ENCODE measurements around the gene PGAP6. TPM values are rescaled to one million over a fixed set of nuclear protein-coding genes. Genes with fewer than 3 reads are reported as not detected.
"Not testable (repeated sequence)": the region's sequence is repeated elsewhere in the genome, so short reads cannot be mapped to it uniquely, and the experiment has no call there.

The PGAP6 gene
- polyA plus RNA-seq, 3 donors, result 33.2 to 53.3 (median 47.0) TPM

DNA sequence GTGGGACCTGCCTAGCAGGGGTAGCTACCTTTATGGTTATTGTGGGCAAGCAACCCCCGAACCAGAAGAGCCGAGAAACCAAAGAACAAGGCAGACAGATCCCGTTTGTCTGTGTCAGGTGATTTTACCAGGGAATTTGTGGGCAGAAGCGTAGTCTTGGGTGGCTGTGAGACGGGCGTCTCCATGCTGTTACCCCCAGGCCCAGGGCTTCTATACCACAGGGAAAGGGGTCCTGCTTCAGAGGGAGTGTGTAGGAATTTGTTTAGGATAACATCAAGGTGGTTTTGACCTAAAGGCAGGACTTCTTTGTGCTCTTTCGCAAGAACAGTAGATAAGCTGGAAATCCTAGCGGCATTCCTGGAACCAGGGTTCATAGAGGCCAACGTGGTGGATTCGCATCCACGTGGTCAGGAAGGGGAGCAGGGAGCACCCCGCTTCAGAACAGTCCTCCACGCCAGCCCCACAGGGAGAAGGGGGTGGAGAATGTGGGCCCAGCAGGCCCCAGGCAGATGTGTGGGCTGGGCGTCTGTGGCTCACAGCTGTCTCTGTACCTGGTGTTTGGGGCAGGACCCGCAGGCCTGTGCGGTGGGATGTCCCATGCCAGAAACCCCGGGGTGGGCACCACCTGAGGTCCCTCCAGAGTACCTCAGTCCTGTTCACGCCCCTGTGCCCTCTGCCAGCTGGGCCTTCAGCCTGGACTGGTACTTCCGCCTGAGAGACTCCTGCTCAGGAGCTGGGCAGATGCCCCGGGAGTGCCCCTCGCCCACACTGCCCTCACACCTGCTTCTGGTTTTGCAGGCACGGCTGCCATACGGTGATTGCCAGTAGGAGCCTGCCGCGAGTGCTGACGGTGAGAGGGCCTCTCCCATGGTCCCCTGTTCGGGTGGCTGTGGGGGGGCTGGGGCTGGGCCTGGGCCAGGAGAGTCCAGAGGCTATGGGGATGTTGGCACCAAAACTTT, 24.0 kb upstream of the PGAP6 start:
- 82 to 88% (median 85%) methylated on average over 27 of the region's 27 CpGs for WGBS, 3 donors
- H3K27ac ChIP-seq (ENCODE audit: low read depth, low read length), result no peak overlapping the region

DNA sequence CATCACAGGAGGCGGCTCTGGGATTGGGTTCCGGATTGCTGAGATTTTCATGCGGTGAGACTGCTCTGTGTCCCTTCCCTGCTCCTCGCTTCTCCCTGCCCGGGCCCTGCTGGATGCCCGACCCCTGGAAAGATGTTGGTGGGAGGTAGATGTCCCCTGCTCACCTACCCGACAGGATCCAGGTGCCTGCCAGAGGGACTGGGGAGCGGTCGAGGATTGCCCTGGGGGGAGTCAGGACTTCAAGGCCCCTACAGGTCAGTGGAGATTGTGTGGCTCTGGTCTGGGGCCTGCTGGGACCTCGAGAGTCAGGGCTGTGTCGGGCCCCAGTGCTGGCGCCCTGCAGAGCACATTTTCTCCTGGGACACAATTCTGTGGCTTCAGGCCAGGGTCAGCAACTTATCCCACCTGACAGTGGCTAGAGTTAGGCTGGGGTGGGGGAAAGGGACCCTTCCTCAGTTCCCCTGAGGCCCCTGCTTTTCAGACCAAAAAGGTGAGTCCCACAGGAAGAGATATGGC, 23.3 kb upstream of the PGAP6 start:
- WGBS, 3 donors, result 91 to 93% (median 91%) methylated on average over 12 of the region's 12 CpGs
- H3K27ac ChIP-seq (ENCODE audit: low read depth, low read length), result no peak overlapping the region

DNA sequence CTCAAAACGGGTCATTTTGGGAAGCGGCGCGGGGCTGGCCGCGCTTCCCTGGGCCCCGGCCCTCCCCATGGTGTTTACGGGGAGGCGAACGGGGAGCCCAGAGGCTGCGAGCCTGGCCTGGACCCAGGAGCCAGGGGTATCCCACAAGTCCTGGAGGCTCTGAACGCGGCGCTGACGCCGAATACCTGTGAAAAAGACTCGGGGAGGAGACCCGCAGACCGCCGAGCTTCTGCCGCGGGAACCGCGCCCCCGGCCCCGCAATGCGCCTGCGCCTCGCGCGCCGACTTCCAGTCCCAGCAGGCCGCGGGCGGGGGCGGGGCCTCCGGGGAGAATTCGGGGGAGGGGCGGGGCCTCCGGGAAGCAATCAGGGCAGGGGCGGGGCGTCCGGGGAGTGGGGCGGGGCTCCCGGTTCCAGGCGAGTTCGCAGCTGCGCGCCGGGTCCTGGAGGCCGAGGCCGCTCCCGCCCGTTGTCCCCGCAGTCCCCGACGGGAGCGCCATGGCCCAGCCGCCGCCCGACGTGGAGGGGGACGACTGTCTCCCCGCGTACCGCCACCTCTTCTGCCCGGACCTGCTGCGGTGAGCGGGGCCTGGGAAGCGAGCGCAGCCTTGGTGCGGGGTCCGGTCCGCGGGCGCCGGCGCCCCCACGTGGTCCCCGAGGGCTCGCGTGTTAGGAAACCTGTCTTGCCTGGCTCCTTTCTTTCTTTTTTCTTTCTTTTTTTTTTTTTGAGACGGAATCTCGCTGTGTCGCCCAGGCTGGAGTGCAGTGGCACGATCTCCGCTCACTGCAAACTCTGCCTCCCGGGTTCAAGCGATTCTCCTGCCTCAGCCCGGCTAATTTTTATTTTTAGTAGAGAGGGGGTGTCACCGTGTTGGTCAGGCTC, 19.9 kb upstream of the PGAP6 start, which contains the start of gene DECR2:
Gene DECR2, plus strand, starts transcription at position 418 of the 881 bp plus-strand sequence. Its CDS starts 79 bp downstream, at position 497.
- 0 to 1% (median 1%) methylated on average over 61 to 91 of the region's 91 CpGs for WGBS, 3 donors
- no peak within 1 kb of the TSS for H3K27ac ChIP-seq (ENCODE audit: low read depth, low read length)

DNA sequence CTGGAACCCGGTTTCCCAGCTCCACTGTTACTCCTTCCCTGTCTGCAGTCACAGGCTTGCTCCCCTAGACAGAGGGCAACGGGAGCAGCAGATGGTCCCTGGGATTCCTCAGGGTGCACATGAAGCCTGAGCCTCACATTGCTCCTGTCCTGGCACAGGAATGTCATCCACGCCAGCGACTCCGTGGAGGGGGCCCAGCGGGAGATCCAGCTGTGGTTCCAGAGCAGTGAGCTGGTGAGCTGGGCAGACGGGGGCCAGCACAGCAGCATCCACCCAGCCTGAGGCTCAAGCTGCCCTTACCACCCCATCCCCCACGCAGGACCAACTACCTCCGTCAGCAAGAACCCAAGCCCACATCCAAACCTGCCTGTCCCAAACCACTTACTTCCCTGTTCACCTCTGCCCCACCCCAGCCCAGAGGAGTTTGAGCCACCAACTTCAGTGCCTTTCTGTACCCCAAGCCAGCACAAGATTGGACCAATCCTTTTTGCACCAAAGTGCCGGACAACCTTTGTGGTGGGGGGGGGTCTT, 18.3 kb upstream of the PGAP6 start:
- no peak overlapping the region for H3K27ac ChIP-seq (ENCODE audit: low read depth, low read length)
- 64 to 80% (median 78%) methylated on average over 10 of the region's 10 CpGs for WGBS, 3 donors

DNA sequence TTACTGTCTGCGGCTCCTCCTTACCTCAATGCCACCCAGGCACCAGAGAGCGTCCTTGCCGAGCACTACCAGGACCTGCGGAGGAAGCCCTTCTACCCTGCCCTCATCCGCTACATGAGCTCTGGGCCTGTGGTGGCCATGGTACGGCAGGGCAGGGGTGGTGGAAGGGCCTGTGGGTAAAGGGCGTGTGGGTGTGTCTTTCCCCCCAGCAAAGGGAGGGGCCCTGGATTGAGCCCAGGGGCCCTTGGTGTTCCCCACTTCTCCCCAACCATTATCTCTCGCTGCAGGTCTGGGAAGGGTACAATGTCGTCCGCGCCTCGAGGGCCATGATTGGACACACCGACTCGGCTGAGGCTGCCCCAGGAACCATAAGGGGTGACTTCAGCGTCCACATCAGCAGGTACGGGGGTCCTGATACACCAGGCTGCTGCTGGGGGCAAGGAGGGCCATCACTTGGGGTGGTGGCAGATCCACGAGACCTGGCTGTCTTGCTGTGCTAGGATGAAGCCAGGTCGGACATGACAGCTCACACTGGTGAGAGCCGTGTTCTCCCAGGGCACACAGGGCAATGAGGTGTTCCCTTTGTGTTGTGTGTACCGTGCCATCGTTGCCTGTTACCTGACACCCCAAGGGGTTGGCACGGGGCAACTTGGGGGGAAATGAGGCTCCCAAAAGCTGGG, 17.7 kb upstream of the PGAP6 start:
- 82 to 84% (median 84%) methylated on average over 21 to 22 of the region's 22 CpGs for WGBS, 3 donors
- H3K27ac ChIP-seq (ENCODE audit: low read depth, low read length), result no peak overlapping the region

DNA sequence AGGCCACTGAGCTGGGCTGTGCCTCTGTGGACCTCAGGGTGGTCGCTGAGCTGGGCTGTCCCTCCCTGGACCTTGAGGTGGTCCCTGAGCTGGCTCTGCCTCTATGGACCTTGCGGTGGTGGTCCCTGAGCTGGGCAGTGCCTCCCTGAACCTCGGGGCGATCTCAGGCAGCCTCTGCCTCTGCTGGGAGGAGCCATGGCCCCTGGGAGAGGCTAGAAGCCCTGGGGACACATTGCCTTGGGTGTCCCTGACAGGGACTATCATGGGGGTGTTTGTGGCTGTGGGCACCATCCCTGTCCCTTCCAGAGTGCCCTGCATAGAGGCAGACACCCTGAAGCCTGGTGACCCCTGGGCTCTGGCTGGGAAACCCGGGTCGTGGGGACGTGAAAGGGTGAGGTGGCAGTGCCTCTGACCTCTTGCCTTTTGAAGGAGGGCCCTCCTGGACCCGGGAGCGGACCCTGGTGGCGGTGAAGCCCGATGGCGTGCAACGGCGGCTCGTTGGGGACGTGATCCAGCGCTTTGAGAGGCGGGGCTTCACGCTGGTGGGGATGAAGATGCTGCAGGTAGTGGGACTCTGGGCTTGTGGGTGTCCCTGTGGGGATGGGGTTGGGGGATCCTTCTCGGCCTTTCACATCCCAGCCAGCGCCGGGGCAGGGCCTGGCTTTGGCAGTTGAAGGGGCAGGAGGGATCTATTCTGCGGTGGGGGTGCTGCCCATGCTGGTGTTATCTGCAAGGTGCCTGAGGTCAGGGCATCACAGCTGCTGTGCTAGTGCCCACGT, 17.0 kb upstream of the PGAP6 start:
- no peak overlapping the region for H3K27ac ChIP-seq (ENCODE audit: low read depth, low read length)
- WGBS, 3 donors, result 81 to 84% (median 83%) methylated on average over 24 of the region's 24 CpGs

DNA sequence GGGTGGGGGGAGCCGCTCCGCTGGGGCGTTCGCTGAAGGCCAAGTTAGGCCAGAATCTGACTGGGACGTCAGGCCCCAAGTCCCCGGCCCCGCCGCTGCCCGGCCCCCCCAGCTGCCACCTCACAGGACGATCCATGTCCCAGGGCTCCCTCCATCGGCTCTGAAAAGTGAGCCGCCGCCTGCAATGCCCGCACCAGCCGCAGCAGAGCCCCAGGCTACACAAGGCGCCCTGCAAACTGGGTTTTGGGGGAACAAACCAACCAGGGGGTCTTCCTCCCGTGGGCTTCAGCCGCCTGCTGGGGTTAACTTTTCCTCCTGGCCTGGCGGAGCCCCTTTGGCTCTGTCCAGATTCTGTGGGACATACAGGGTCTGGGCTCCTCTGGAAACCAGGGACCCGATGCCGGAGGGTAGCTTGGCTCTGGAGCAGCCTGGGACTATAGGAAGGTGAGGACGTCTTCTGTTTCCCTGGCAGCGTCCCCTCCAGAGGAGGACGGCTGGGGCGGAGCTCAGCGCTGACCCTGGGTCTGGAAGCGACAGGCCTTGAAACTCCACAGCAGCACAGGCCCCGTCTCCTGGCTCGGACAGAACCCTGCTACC, 16.1 kb upstream of the PGAP6 start:
- WGBS, 3 donors, result 15 to 35% (median 32%) methylated on average over 24 to 29 of the region's 29 CpGs
- no peak overlapping the region for H3K27ac ChIP-seq (ENCODE audit: low read depth, low read length)

DNA sequence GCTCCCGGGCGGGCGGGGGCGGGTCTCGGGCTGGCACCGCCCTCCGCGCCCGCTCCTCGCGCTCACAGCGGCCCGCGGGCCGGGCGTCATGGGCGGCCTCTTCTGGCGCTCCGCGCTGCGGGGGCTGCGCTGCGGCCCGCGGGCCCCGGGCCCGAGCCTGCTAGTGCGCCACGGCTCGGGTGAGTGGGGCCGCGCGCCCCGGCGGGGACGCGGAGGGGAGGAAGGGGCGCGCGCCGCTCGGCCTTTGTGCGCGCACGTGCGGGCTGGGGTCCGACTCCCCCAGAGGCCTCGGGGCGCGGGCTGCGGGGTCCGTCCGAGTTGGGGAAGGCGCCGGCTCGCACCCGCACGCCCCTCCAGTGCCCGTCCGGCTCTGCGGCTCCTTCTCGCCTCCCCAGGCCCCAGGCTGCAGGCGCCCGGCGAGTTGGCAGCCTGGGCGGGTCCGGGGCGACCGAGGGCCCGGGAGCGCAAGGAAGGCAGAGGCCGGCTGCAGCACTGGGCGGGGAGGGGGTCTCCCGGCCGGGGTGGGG, 15.4 kb upstream of the PGAP6 start, which contains the start of gene NME4:
Gene NME4, plus strand, starts transcription at position 65 of the 527 bp plus-strand sequence. Its CDS starts 24 bp downstream, at position 89.
- 0 to 1% (median 0%) methylated on average over 26 to 75 of the region's 75 CpGs for WGBS, 3 donors
- H3K27ac ChIP-seq (ENCODE audit: low read depth, low read length), result no peak within 1 kb of the TSS

DNA sequence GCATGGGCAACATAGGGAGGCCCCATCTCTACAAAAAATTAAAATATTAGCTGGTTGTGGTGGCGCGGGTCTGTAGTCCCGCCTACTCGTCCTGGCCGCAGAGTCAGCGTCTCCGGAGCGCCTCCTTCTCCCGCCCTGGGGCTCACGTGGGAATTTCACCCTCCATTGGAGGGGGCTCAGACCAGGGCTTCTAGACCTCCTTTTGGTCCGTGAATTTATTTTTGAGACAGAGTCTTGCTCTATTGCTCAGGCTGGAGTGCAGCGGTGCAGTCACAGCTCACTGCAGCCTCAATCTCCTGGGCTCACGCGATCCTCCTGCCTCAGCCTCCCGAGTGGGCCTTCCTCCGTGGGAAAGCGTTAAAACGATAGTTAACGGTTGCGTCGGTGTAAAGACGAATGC, 14.8 kb upstream of the PGAP6 start:
- no peak overlapping the region for H3K27ac ChIP-seq (ENCODE audit: low read depth, low read length)
- WGBS, 3 donors, result 1 to 21% (median 2%) methylated on average over 22 of the region's 22 CpGs

DNA sequence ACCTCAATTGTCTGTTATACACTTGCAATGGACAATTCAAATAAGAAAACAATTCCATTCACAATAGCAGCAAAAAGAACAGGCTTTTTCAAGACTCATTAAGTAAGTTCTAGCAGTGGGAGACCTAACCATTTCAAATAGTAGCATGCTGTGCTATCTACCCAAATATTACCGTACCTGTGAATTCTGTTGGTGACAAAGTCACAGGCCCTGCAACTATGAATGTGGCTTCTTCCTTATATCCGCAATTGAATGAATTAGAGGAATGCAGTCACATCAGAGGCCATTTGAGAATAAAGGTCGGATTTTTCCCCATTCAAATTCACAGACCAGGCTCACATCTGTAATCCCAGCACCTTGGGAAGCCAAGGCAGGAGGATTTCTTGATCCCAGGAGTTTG, 14.4 kb upstream of the PGAP6 start:
- whole genome bisulfite sequencing, 3 donors, result 21 to 45% (median 31%) methylated on average over 3 of the region's 3 CpGs
- no peak overlapping the region for H3K27ac ChIP-seq (ENCODE audit: low read depth, low read length)

DNA sequence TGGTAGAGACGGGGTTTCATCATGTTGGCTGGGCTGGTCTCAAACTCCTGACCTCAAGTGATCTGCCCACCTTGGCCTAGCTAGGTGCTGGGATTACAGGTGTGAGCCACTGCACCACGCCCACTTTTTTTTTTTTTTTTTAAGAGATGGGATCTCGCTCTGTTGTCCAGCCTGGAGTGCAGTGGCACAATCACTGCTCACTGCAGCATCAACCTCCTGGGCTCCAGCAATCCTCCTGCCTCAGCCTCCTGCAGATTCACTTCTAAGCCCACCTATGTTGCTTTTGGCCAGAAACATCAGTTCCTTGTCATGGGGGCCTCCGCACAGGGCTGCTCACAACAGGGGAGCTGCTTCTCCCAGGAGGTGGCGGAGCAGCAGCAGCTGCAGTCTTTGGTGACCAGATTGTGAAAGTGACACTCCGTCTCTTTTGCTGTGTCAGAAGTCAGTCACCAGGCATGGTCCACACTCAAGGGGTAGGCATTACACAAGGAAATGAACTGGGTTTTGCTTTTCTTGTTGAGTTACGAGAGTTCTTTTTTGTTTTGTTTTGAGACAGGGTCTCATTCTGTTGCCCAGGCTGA, 10.8 kb upstream of the PGAP6 start:
- 74 to 84% (median 75%) methylated on average over 6 to 7 of the region's 7 CpGs for WGBS, 3 donors
- H3K27ac ChIP-seq (ENCODE audit: low read depth, low read length), result no peak overlapping the region

DNA sequence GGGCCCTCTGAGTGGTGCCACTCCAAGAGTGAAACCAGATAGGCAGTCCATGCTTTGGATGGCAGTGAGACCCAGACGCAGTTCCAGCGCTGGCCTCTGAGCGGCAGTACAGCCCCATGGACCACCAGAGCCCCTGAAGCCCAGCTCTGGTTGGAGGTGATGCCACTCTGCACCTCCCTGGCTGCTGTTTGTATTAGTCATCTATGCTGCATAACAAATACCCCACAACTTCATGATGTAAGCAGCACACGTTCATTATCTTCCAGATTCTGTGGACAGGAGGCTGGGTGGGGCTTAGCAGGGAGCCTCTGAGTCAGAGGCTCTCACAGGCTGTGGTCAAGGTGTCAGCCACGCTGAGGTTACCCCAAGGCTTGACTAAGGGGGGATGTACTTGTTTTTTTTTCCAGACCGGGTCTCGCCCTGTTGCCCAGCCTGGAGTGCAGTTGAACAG, 10.1 kb upstream of the PGAP6 start:
- WGBS, 3 donors, result 67 to 77% (median 72%) methylated on average over 7 of the region's 7 CpGs
- no peak overlapping the region for H3K27ac ChIP-seq (ENCODE audit: low read depth, low read length)

DNA sequence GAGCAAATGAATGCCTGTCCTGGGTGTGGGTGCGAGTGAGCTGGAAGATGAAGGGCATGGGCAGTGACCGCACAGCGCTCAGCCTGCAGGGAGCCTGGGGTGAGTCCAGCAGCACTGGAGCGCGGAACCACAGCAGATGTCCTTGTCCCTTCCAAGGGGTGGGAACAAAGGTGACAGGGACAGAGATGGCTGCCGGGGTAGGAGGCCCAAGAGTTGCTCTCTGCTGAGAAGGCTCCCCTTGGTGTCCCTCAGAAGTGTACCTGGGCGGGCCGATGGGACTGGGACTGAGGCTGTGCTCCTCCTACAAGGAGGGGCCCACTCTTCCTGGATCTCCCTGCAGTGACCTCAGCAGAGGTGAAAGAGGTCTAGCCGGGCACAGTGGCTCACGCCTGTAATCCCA, 7.6 kb upstream of the PGAP6 start:
- no peak overlapping the region for H3K27ac ChIP-seq (ENCODE audit: low read depth, low read length)
- 78 to 92% (median 86%) methylated on average over 10 of the region's 10 CpGs for WGBS, 3 donors

DNA sequence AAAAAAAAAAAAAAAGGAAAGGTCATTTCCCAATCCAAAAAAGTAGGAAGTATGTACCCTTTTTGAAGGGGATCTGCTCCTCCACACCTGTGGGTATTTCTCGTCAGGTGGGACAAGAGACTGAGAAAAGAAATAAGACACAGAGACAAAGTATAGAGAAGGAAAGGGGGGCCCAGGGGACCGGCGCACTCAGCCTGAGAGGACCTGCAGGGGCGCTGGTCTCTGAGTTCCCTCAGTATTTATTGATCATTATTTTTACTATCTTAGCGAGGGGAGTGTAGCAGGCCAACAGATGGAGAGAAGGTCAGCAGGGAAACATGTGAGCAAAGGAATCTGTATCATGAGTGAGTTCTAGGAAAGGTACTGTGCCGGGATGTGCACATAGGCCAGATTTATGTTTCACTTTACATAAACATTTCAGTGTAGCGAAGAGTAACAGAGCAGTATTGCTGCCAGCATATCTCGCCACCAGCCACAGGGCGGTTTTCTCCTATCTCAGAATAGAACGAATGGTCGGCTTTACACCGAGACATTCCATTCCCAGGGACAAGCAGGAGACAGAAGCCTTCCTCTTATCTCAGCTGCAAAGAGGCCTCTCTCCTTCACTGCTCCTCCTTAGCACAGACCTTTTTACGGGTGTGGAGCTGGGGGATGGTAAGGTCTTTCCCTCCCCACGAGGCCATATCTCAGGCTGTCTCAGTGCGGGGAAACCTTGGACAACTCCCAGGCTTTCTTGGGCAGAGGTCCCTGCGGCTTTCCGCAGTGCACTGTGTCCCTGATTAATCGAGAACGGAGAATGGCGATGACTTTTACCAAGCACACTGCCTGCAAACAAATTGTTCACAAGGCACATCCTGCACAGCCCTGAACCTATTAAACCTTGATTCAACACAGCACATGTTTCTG, 6.2 kb upstream of the PGAP6 start:
- WGBS, 3 donors, result 18 to 60% (median 51%) methylated on average over 20 of the region's 20 CpGs
- H3K27ac ChIP-seq (ENCODE audit: low read depth, low read length), result not testable (repeated sequence)

DNA sequence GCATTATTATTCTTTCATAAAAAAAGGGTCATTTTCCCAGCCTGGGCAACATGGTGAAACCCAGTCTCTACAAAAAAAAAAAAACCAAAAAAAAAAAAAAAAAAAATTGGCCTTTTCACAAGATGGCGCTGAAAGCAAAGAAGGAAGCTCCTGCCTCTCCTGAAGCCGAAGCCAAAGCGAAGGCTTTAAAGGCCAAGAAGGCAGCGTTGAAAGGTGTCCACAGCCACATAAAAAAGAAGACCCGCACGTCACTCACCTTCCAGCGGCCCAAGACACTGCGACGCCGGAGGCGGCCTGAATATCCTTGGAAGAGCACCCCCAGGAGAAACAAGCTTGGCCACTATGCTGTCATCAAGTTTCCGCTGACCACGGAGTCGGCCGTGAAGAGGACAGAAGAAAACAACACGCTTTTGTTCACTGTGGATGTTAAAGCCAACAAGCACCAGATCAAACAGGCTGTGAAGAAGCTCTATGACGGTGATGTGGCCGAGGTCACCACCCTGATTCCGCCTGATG, 4.9 kb upstream of the PGAP6 start:
- H3K27ac ChIP-seq (ENCODE audit: low read depth, low read length), result no peak overlapping the region
- WGBS, 3 donors, result 76 to 83% (median 79%) methylated on average over 19 of the region's 19 CpGs
